ENCODE data around the gene PRKCZ.
"Not testable (repeated sequence)": the region's sequence is repeated elsewhere in the genome, so short reads cannot be mapped to it uniquely, and the experiment has no call there.

PRKCZ gene

GRCh38 chr1:2146836-2147517 lies 96.8 kb downstream of the PRKCZ start:
- Histone ChIP-seq H3K79me2 (ENCODE audit: low read length) (no peaks in the 10 kb centered on the region), H3K9ac (ENCODE audit: low read length) (no peak overlapping the region), H3K4me3 (ENCODE audit: low read length) (no peak overlapping the region), H4K20me1 (ENCODE audit: insufficient read depth, low read length) (no peaks in the 10 kb centered on the region), H3K4me2 (ENCODE audit: low read length) (no peak overlapping the region), H2AFZ (ENCODE audit: low read depth, low read length) (no peak overlapping the region), H3K36me3 (replicated peaks; ENCODE audit: low read depth, low read length) (no peaks in the 10 kb centered on the region), H3K9me3 (ENCODE audit: insufficient read depth, low read length) (no peaks in the 10 kb centered on the region), H3K4me1 (ENCODE audit: low read length) (no peaks in the 10 kb centered on the region), H3K27ac (ENCODE audit: low read length) (no peak overlapping the region), H3K27me3 (ENCODE audit: low read depth, low read length) (no peaks in the 10 kb centered on the region)
- TF ChIP-seq EZH2phosphoT487 (IDR thresholded peaks at IDR 0.05; ENCODE audit: low read depth) (no peak), CTCF (IDR thresholded peaks at IDR 0.05; ENCODE audit: low read depth, low read length) (no peak)

- not testable (repeated sequence) for H4K20me1 ChIP-seq (ENCODE audit: insufficient read depth, low read length); H3K4me2 ChIP-seq (ENCODE audit: low read length); H3K27ac ChIP-seq (ENCODE audit: low read length); H3K4me3 ChIP-seq (ENCODE audit: low read length); H3K27me3 ChIP-seq (ENCODE audit: low read depth, low read length); H3K4me1 ChIP-seq (ENCODE audit: low read length); H3K79me2 ChIP-seq (ENCODE audit: low read length); H3K9me3 ChIP-seq (ENCODE audit: insufficient read depth, low read length); H3K36me3 ChIP-seq (replicated peaks; ENCODE audit: low read depth, low read length); H2AFZ ChIP-seq (ENCODE audit: low read depth, low read length); H3K9ac ChIP-seq (ENCODE audit: low read length)
These were observed 97.7 kb downstream of the PRKCZ start for GRCh38 chr1:2147869-2148268.

- Histone ChIP-seq H3K4me3 (ENCODE audit: low read length) (no peak overlapping the region), H3K9ac (ENCODE audit: low read length) (no peak overlapping the region), H3K36me3 (replicated peaks; ENCODE audit: low read depth, low read length) (no peaks in the 10 kb centered on the region), H3K27me3 (ENCODE audit: low read depth, low read length) (no peaks in the 10 kb centered on the region), H3K27ac (ENCODE audit: low read length) (no peak overlapping the region), H2AFZ (ENCODE audit: low read depth, low read length) (no peak overlapping the region), H3K9me3 (ENCODE audit: insufficient read depth, low read length) (no peaks in the 10 kb centered on the region), H3K4me2 (ENCODE audit: low read length) (no peak overlapping the region), H4K20me1 (ENCODE audit: insufficient read depth, low read length) (no peaks in the 10 kb centered on the region), H3K79me2 (ENCODE audit: low read length) (no peaks in the 10 kb centered on the region), H3K4me1 (ENCODE audit: low read length) (no peaks in the 10 kb centered on the region)
- no peak for TF ChIP-seq EZH2phosphoT487 (IDR thresholded peaks at IDR 0.05; ENCODE audit: low read depth)
- no peak for TF ChIP-seq CTCF (IDR thresholded peaks at IDR 0.05; ENCODE audit: low read depth, low read length)
These were observed 98.5 kb downstream of the PRKCZ start for GRCh38 chr1:2148691-2149090.

GRCh38 chr1:2150801-2151200 lies 100.6 kb downstream of the PRKCZ start:
- TF ChIP-seq CTCF (IDR thresholded peaks at IDR 0.05; ENCODE audit: low read depth, low read length) (no peak), EZH2phosphoT487 (IDR thresholded peaks at IDR 0.05; ENCODE audit: low read depth) (no peak)
- Histone ChIP-seq H3K9me3 (ENCODE audit: insufficient read depth, low read length) (no peaks in the 10 kb centered on the region), H3K79me2 (ENCODE audit: low read length) (no peaks in the 10 kb centered on the region), H3K27me3 (ENCODE audit: low read depth, low read length) (no peaks in the 10 kb centered on the region), H3K9ac (ENCODE audit: low read length) (no peak overlapping the region), H3K4me2 (ENCODE audit: low read length) (no peak overlapping the region), H2AFZ (ENCODE audit: low read depth, low read length) (no peak overlapping the region), H3K36me3 (replicated peaks; ENCODE audit: low read depth, low read length) (no peaks in the 10 kb centered on the region), H3K27ac (ENCODE audit: low read length) (no peak overlapping the region), H3K4me1 (ENCODE audit: low read length) (no peaks in the 10 kb centered on the region), H3K4me3 (ENCODE audit: low read length) (no peak overlapping the region), H4K20me1 (ENCODE audit: insufficient read depth, low read length) (no peaks in the 10 kb centered on the region)

Data from OCI-LY3 (cell line).